ENCODE results near the gene B4GALT2.

Gene B4GALT2

GRCh38 chr1:43937179-43937865, 41.7 kb upstream of the B4GALT2 start:
- CTCF ChIA-PET = interaction anchor here (6.3 to 13.7 kb wide), 2 partner anchors 10 to 172 kb away, joined by 105 to 452 read pairs; partner anchors contain the start of gene IPO13
- Mint-ChIP-seq H3K27me3 (peaks cover 51% of the 10 kb centered on the region), H3K36me3 (no peaks in the 10 kb centered on the region), H3K4me3 (no peak overlapping the region), H3K4me1 (peaks cover 16% of the 10 kb centered on the region), H3K9me3 (no peaks in the 10 kb centered on the region), H3K27ac (no peak overlapping the region)
- DNase-seq = no peak

DNA sequence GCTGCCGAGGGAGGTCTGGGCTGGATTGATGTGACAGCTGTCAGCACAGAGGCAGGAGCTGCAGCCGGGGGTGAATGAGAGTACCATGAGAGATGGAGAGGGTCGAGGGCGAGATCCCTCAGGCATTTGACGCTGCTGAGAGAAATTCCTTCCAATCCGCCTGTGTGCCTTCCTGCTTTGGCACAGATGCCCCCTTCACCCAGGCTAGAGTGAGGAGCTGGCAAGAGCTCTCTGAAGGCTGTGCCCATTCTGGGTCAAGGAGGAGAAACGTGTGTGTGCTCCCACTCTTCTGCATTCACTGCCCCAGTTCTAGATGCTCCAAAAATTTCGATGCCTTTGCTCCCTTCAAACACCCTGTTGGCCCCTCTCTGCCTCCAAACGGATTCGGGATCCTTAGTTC, 40.6 kb upstream of the B4GALT2 start:
- Mint-ChIP-seq H3K4me3 (no peak overlapping the region), H3K9me3 (no peaks in the 10 kb centered on the region), H3K4me1 (peaks cover 15% of the 10 kb centered on the region), H3K27me3 (peaks cover 41% of the 10 kb centered on the region), H3K27ac (no peak overlapping the region), H3K36me3 (no peaks in the 10 kb centered on the region)
- no peak for DNase-seq
- CTCF ChIA-PET = interaction anchor here (13.7 kb wide), 1 partner anchor 173 kb away, joined by 452 read pairs; no protein-coding TSS in a partner anchor

DNA sequence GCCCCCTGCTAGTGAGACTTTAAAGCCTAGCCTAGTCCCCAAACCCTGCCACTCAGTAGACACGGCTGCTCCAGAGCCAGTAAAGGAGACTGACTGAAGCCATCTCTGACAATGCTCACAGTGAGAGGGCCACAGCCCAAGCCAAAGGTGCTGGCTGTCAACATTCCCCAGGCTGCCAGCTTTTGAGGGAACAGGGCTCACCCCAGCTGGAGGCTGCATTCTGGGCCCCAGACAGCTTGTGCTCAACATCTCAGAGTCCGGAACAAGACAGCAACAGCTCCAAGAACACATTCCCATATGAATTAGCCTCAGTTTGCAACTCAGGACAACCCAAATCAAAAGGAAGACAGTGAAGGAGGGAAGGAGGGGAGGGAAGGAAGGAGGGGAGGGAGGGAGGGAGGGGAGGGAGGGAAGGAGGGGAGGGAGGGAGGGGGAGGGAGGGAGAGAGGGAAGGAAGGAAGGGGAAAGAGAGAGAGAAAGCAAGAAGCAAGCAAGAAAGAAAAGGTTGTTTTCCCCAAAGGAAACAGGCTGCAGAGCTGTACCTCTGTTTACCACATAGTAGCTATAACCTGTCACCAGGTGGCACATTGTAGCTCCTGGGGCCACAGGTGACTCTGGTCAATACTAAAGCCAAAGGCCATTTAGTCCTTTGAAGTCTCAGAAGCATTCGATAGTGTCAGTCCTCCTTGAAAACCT, 40.0 kb upstream of the B4GALT2 start:
- Mint-ChIP-seq H3K4me1 (peaks cover 12% of the 10 kb centered on the region), H3K27me3 (peaks cover 34% of the 10 kb centered on the region), H3K36me3 (no peaks in the 10 kb centered on the region), H3K9me3 (no peaks in the 10 kb centered on the region), H3K27ac (no peak overlapping the region), H3K4me3 (no peak overlapping the region)
- no peak for DNase-seq
- CTCF ChIA-PET = interaction anchor here (13.7 kb wide), 1 partner anchor 174 kb away, joined by 452 read pairs; no protein-coding TSS in a partner anchor

- peaks cover 28% of the 10 kb centered on the region for H3K4me1 Mint-ChIP-seq
- CTCF ChIA-PET = interaction anchor here (4.9 to 9.3 kb wide), 2 partner anchors 8 to 178 kb away, joined by 43 to 105 read pairs; partner anchors contain the start of gene ARTN
- peaks cover 3% of the 10 kb centered on the region for H3K27me3 Mint-ChIP-seq
- peaks cover 2% of the 10 kb centered on the region for H3K36me3 Mint-ChIP-seq
- H3K27ac Mint-ChIP-seq = no peak overlapping the region
- no peaks in the 10 kb centered on the region for H3K9me3 Mint-ChIP-seq
- DNase-seq = no peak
- no peak overlapping the region for H3K4me3 Mint-ChIP-seq
Measured at GRCh38 chr1:43942411-43942810, 36.6 kb upstream of the B4GALT2 start.

DNA sequence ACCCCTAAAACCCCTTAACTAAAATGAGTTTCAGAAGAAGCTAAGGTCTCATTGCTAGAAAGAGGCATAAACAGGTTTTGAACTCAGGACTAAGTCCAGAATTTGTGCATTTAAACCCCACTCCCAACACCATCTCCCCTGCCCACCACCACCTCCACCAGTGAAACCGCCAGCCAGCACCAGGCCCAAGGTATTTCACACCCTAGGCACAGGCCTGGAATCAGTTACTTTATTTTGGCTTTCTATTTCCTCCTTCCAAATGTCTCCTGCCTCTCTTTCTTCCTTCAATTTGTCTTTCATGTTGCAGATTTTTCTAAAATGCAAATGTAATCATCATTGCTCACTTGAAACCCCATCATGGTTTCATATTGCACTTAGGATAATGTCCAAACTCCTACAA, 34.1 kb upstream of the B4GALT2 start:
- Mint-ChIP-seq H3K9me3 (no peaks in the 10 kb centered on the region), H3K27ac (no peak overlapping the region), H3K36me3 (peaks cover 7% of the 10 kb centered on the region), H3K4me1 (peaks cover 43% of the 10 kb centered on the region), H3K27me3 (no peaks in the 10 kb centered on the region), H3K4me3 (peak overlapping the region; percentile 92)
- DNase-seq = no peak
- CTCF ChIA-PET = interaction anchor here (2.2 to 9.3 kb wide), 3 partner anchors 10 to 181 kb away, joined by 10 to 105 read pairs (median 43); partner anchors contain the start of gene ARTN

GRCh38 chr1:43945674-43946235, 33.3 kb upstream of the B4GALT2 start:
- peak overlapping the region; percentile 91 for H3K27ac Mint-ChIP-seq
- peaks cover 48% of the 10 kb centered on the region for H3K4me1 Mint-ChIP-seq
- H3K36me3 Mint-ChIP-seq = peaks cover 12% of the 10 kb centered on the region
- H3K9me3 Mint-ChIP-seq = no peaks in the 10 kb centered on the region
- peak overlapping the region; percentile 92 for H3K4me3 Mint-ChIP-seq
- CTCF ChIA-PET = interaction anchor here (1.3 to 9.3 kb wide), 6 partner anchors 11 to 181 kb away, joined by 3 to 105 read pairs (median 7); partner anchors contain the start of gene ARTN
- DNase-seq = no peak
- H3K27me3 Mint-ChIP-seq = no peaks in the 10 kb centered on the region

GRCh38 chr1:43946236-43947060, 32.6 kb upstream of the B4GALT2 start, which contains the start of gene IPO13:
IPO13 (plus strand) TSS chr1:43946950; CDS start chr1:43947601, 651 bp downstream.
- peak within 1 kb of the TSS; percentile 92 for H3K4me3 Mint-ChIP-seq
- H3K36me3 Mint-ChIP-seq = peaks cover 12% of the 10 kb centered on the region
- peak; percentile 96 for DNase-seq
- peak within 1 kb of the TSS; percentile 91 for H3K27ac Mint-ChIP-seq
- H3K4me1 Mint-ChIP-seq = peaks cover 48% of the 10 kb centered on the region
- no peaks in the 10 kb centered on the region for H3K27me3 Mint-ChIP-seq
- no peaks in the 10 kb centered on the region for H3K9me3 Mint-ChIP-seq
- CTCF ChIA-PET = interaction anchor here (0.7 to 9.3 kb wide), 7 partner anchors 10 to 182 kb away, joined by 3 to 105 read pairs (median 4); partner anchors contain the start of gene ARTN

DNA sequence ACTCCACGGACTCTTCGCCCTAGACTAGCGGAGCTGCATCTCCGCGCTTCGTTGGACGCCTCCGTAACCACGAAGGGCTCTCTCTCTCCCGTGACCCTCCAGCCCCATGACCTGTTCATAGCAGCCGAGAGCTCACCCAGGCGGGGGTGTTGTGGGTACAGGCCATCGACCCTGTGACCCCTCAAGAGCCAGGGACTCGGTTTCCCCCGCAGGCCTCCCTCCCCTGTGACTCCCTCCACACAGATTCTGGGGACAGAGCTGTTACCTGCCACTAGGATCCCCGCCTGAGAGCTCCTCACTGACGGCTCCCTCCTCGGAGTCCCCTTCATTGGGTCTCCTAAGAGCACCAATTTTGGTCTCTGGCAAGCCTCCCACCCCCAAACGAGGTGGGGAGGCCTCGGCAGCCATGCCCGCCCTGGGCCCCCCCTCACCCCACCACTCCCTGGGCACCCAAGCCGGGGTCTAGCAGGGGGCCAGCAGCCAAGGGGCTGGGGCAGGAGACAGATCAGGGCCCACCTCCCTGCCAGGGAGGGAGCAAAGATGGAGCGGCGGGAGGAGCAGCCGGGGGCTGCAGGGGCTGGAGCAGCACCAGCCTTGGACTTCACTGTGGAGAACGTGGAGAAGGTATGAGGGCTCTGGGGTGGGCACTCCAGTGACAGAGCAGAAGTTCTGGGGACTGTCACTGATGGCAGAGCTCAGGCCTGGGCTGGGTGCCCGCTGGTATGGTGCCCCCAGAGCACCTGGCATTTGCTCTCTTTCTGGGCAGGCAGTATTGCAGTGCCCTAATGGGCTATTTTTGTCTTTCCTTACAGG, 31.7 kb upstream of the B4GALT2 start:
- Mint-ChIP-seq H3K9me3 (no peaks in the 10 kb centered on the region), H3K4me1 (peaks cover 48% of the 10 kb centered on the region), H3K4me3 (peak overlapping the region; percentile 92), H3K36me3 (peaks cover 12% of the 10 kb centered on the region), H3K27me3 (no peaks in the 10 kb centered on the region), H3K27ac (peak overlapping the region; percentile 91)
- CTCF ChIA-PET = interaction anchor here (0.7 to 9.3 kb wide), 6 partner anchors 9 to 184 kb away, joined by 3 to 105 read pairs (median 4); partner anchors contain the start of gene ARTN
- no peak for DNase-seq

DNA sequence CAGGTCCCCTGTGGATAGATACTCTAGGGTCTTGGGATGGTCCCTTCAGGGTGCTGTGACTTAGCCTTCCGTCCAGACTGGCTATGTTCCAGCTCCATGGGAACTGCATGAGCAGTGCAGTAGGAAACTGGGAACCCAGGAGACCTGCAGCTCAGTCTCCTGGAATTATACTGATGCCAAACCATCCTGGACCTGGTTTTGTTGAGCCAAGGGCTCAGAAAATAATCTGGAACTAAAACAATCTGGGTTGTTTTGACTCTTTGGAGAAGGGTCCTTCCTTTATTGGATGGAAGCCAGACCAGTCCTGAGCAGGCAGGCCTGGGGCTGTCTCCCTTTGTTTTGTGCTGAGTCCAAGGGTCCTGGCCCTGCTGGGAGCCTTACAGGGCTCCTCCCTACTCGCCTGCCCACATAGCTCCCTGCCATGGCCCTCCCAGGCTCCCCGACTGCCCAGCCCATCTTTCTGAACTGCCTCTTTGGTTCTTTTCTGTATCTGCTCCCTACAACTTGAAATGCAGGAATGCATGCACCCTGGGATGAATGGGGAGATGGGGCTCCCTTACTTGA, 31.1 kb upstream of the B4GALT2 start:
- Mint-ChIP-seq H3K9me3 (no peaks in the 10 kb centered on the region), H3K36me3 (peaks cover 12% of the 10 kb centered on the region), H3K4me3 (peak overlapping the region; percentile 92), H3K27me3 (no peaks in the 10 kb centered on the region), H3K4me1 (peaks cover 45% of the 10 kb centered on the region), H3K27ac (peak overlapping the region; percentile 91)
- DNase-seq = no peak
- CTCF ChIA-PET = interaction anchor here (0.8 to 9.3 kb wide), 3 partner anchors 13 to 185 kb away, joined by 4 to 105 read pairs (median 5); partner anchors contain the start of gene ARTN

GRCh38 chr1:43949678-43950077, 29.3 kb upstream of the B4GALT2 start:
- no peak overlapping the region for H3K27ac Mint-ChIP-seq
- H3K4me1 Mint-ChIP-seq = peaks cover 39% of the 10 kb centered on the region
- CTCF ChIA-PET = interaction anchor here (1.2 to 9.3 kb wide), 3 partner anchors 15 to 186 kb away, joined by 5 to 105 read pairs (median 8); partner anchors contain the start of gene ARTN
- no peaks in the 10 kb centered on the region for H3K27me3 Mint-ChIP-seq
- no peak for DNase-seq
- H3K9me3 Mint-ChIP-seq = no peaks in the 10 kb centered on the region
- no peak overlapping the region for H3K4me3 Mint-ChIP-seq
- H3K36me3 Mint-ChIP-seq = peaks cover 12% of the 10 kb centered on the region

GRCh38 chr1:43951021-43951985, 27.7 kb upstream of the B4GALT2 start:
- CTCF ChIA-PET = interaction anchor here (0.6 to 9.3 kb wide), 3 partner anchors 17 to 188 kb away, joined by 3 to 105 read pairs (median 8); partner anchors contain the start of gene ARTN
- Mint-ChIP-seq H3K4me3 (no peak overlapping the region), H3K36me3 (peaks cover 10% of the 10 kb centered on the region), H3K27me3 (no peaks in the 10 kb centered on the region), H3K9me3 (no peaks in the 10 kb centered on the region), H3K27ac (no peak overlapping the region), H3K4me1 (peaks cover 24% of the 10 kb centered on the region)
- DNase-seq = no peak

Data from activated naive CD4-positive, alpha-beta T cell treated with anti-CD3 and anti-CD28 coated beads, Interleukin-2, amount 10 ng/mL, durations not matched to agents 7 days and 5 days (primary cell).